HEK293 (cell line): Measurements from ENCODE around the gene STARD9.

Experiments used
- MYNN ChIP-seq: fragments of 450-650 bp; formaldehyde crosslinking; IDR thresholded peaks from 2 replicates; pipeline ENCODE4 v1.5.1; 2016; ENCODE audit warnings: missing biosample characterization, missing genetic modification characterization, borderline replicate concordance
- ZBTB49 ChIP-seq: fragments of 450-650 bp; formaldehyde crosslinking; IDR thresholded peaks from 2 replicates; pipeline ENCODE4 v1.5.1; 2016; ENCODE audit warnings: missing biosample characterization, missing genetic modification characterization, low read depth
- TF ChIP-seq, protein P1 (sequence below): fragments of 450-650 bp; formaldehyde crosslinking; IDR thresholded peaks from 2 replicates; pipeline ENCODE4 v1.5.1; 2016; ENCODE audit warnings: missing biosample characterization, missing genetic modification characterization

DNA sequence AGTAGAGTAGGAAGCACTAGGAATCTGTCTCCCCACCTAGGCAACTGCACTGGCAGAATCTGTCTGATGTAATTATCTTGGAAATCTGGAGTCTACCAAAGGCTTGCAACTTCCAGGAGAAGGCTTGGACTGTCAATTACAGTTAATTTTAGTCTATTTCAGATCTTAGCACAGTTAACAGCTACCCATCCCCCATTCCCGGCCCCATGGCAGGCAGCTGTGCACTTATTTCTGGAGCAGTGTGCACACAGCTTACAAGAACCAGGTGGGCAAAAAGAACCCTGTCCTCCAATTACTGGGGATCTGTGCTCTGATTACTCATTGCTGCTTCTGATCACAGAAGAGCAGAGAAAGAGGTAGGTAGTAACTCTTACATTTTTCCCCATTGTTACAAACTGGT is 173.9 kb downstream of the STARD9 start:
- TF ChIP-seq, protein P1, sequence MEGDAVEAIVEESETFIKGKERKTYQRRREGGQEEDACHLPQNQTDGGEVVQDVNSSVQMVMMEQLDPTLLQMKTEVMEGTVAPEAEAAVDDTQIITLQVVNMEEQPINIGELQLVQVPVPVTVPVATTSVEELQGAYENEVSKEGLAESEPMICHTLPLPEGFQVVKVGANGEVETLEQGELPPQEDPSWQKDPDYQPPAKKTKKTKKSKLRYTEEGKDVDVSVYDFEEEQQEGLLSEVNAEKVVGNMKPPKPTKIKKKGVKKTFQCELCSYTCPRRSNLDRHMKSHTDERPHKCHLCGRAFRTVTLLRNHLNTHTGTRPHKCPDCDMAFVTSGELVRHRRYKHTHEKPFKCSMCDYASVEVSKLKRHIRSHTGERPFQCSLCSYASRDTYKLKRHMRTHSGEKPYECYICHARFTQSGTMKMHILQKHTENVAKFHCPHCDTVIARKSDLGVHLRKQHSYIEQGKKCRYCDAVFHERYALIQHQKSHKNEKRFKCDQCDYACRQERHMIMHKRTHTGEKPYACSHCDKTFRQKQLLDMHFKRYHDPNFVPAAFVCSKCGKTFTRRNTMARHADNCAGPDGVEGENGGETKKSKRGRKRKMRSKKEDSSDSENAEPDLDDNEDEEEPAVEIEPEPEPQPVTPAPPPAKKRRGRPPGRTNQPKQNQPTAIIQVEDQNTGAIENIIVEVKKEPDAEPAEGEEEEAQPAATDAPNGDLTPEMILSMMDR, result no peak
- TF ChIP-seq MYNN (tag by site-specific recombination) (no peak), ZBTB49 (tag by site-specific recombination) (no peak)
